Measurements from ENCODE around the gene KCMF1.

- TF ChIP-seq KLF16 (CRISPR knock-in tag; IDR thresholded peaks at IDR 0.05) (no peak), TAF1 (CRISPR knock-in tag; IDR thresholded peaks at IDR 0.05) (no peak), THRA (CRISPR knock-in tag; IDR thresholded peaks at IDR 0.05; ENCODE audit: borderline replicate concordance) (no peak), ZNF709 (CRISPR knock-in tag; IDR thresholded peaks at IDR 0.05) (no peak), ZKSCAN1 (IDR thresholded peaks at IDR 0.05; ENCODE audit: low read length) (no peak), NR2C2 (CRISPR knock-in tag; IDR thresholded peaks at IDR 0.05; ENCODE audit: borderline replicate concordance) (no peak), GABPA (IDR thresholded peaks at IDR 0.05; ENCODE audit: low read depth, low read length) (no peak), GABPA (CRISPR knock-in tag; IDR thresholded peaks at IDR 0.05; ENCODE audit: low read depth) (no peak), HNF1A (IDR thresholded peaks at IDR 0.05; ENCODE audit: low read depth) (no peak), HNF1A (CRISPR knock-in tag; IDR thresholded peaks at IDR 0.05; ENCODE audit: borderline replicate concordance) (no peak), SRF (IDR thresholded peaks at IDR 0.05; ENCODE audit: low read depth, low read length) (no peak), POLR2A (IDR thresholded peaks at IDR 0.05; ENCODE audit: insufficient read depth in 1 of 2, low read depth in 2 of 2, low read length in 2 of 2) (no peak)
Measured at GRCh38 chr2:84940088-84940470, 30.9 kb upstream of the KCMF1 start.
